ENCODE measurements around the gene JCAD.

Gene JCAD

DNA sequence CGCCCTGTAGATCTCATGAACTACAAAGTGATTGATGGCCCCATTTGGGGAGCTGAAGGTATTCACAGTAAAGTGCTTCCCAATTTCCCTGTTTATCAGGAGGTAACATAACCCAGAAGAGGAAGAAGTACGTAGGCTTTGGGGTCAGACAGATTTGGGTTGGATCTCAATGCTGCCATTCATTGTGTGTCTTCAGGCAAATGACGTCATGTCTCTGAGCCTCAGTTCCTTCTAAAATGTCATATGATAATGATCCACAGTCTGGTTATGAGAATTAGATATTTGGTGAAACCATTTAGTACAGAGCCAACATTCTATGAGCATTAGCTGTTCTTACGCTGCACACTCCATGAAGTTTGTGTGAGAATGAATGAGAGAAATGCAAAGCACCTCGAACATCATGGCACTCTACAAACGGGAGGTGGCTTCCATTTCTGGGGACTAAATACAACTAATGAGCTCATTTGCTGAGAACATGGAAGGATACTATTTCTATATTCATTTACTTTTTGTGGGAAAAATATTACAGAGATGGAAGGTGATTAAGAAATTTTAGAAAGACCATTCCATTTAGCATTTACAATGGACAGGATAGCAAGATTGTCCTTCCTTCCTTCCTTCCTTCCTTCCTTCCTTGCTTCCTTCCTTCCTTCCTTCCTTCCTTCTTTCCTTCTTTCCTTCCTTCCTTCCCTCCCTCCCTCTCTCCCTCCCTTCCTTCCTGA, 13.8 kb upstream of the JCAD start:
- DNase-seq (ENCODE audit: low read depth in 2 of 2) = no peak

DNA sequence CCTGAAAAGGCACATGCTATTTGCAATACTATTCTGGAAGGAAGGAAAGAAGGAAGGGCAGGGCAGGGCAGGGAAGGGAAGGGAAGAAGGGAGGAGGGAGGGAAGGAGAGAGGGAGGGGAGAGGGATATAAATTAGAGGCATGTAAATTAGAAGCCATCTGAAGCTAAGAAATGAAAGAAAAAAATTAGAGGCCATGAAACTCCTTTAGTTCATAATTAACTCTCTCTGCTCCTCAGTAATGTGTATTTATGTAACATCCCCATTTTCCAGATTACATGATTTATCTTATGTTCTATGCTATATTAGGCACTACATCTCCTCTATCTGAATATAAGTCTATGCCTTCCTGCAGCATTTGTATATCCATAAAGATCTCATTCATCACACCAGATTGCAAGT, 12.7 kb upstream of the JCAD start:
- no peak for DNase-seq (ENCODE audit: low read depth in 2 of 2)

DNA sequence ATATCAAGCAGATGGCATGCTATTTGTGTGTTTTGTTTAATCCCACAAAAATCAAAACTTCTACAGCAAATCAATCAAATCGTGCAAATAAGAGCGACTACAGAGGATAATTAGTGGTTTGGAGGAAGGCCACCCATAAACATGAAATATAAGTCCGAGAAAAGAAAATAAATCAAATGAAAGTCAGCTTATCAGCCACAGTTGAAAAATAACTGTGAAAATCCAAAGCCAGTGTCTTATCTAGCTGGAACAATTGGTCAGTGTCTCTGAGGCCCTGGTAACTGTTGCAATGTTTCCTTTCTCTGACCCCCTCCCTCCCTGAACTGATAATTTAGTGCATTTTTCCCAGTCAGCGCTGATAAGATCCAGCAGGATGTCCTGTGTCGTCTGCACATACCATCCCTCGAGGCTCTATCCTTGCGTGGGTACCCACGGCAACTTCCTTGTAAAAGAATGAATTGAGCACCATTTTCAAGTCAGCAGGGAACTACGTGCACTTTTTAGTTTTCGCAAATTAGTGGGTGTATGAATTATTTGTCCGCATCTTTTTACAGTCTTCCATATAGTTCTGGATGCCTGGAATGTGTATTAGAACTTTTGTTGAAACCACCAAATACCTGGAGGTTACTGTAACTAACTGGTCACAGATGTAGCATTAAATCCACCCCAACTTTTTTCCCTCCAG, 10.8 kb upstream of the JCAD start:
- DNase-seq (ENCODE audit: low read depth in 2 of 2) = no peak

DNA sequence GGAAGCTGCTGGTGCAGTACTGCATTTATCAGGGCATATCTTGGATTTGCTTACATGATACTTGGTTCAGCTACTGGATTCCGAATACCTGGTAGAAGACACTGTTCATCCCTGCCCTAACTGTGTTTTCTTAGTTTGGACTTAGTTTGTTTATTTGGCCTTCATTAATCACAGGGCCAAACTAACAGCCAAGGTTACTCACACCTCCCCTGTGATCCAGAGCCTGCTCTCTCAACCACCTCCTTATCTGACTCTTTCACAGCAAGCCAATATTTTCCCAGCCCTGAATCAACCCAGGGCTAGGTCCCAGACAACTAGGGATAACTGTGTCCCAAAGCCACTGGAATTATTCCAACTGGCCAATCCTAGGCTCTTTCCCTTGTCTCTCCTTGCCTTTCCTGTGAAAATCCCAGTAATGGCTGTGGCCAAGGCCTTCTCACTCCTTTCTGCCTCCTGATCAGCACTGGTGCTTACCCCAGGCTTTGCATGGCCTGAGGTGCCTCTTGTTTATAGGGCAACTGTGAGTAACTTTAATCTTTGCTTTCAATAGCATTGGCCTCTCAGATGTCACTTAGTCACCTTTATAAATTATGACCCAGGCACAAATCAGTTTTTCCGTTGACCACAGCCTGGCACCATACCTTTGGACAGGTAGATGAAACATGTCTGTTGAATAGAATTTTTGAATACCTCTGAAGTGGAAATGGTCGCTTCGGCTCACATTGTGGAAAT, 9.3 kb upstream of the JCAD start:
- DNase-seq (ENCODE audit: low read depth in 2 of 2) = no peak

DNA sequence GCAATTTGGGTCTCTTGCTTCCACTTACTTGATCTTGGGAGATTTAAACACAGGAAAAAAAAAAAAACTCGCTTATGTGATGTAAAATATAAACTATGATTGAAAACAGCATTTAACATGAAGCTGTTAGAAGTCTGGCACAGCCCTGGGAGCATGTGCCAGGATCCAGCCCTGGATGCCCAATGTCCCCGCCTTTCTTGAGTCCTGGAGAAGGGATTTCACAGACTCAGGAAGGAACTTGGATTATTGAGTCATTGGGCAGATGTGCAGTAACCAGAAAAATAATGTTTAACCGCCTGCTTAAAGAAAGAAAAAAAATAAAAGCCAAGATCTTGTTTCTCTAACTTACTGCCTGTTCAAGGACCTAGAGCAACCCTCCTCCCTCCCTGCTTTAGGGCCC, 3.7 kb upstream of the JCAD start:
- DNase-seq (ENCODE audit: low read depth in 2 of 2) = no peak

DNA sequence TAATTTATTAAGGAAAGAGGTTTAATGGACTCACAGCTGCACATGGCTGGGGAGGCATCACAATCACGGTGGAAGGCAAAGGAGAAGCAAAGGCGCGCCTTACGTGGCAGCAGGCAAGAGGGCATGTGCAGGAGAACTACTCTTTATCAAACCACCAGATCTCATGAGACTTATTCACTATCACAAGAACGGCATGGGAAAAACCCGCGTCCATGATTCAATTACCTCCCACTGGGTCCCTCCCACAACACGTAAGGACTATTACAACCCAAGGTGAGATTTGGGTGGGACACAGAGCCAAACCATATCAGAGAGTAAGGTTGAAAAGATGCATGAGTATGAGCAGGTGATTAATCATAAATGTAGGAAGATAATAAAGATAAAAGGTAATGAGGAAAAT, 3.2 kb upstream of the JCAD start:
- no peak for DNase-seq (ENCODE audit: low read depth in 2 of 2)

DNA sequence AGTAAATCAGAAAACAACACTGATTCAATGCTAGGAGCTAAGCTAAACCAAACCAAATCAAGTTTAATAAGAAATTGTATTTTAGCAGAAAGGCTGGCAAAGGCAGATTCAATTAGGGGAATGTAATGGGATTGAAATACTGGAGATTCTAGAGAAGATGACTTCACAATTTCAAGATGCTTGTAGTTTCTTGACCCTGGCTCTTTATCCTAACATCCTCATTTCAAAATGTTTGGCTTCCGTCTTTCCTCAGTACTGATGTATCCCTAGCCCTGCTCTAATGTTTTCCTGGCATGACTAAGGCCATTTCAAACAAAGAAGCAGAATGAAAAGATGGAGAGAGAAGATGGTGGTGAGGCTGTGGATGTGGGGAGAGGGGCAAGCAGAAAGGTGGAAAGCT, 2.7 kb upstream of the JCAD start:
- DNase-seq (ENCODE audit: low read depth in 2 of 2) = no peak

DNA sequence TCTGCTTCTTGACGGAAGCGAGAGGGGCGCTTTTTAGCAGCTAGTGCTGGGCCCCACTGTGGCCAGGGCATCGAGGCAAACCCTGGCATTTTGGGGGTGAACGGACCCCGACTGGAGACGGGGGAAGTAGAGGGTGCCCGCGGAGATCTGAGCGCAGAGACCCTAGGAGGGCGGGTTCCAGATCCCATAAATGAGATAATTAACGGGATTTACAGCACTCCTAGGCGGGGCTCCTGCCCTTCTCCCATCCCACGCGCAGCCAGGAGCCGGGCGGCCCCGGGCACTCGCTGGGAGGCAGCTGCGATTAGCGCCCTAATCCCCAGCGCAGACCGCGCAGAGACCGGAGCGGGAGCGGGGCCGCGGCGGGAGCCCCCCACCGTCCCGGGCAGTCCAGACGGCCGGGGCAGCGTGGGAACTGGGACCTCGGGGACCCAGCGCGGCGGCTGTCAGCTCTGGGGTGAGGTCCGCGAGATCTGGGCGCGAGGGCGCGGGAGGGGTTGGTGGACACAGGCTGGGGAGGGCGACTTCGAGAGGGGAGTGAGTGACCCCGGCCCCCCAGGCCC, 735 bp downstream of the JCAD start:
- no peak for DNase-seq (ENCODE audit: low read depth in 2 of 2)

DNA sequence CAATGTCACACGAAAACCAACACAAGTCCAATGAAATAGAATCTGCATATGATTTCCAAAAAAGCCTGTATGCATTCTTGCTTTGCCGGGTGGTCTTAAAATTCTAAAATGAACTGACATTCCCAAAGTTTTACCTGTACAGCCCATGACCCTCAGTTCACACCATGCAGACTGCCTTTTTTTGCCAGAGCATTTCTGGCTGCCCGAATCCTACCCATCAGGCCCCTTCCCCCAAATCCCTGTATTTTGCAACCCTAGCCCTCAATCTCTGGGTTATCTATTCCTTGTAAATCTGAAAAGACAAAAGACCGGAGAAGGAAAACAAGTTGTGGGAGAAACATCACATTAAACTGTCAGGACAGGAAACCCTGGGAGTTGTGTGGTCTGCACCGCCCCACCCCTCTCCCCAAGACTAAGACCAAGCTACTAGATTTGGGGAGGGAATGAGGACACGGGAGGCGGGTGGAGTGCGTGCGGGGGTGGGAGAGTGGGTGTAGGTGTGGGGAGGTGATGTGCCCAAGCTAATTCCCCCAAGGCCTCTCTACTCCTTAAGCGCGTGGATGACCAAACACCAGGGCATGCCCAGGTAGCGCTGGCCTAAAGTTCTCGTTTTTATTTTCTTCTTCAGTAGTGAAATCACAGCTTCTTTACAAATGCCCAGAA, 1.4 kb downstream of the JCAD start:
- no peak for DNase-seq (ENCODE audit: low read depth in 2 of 2)

DNA sequence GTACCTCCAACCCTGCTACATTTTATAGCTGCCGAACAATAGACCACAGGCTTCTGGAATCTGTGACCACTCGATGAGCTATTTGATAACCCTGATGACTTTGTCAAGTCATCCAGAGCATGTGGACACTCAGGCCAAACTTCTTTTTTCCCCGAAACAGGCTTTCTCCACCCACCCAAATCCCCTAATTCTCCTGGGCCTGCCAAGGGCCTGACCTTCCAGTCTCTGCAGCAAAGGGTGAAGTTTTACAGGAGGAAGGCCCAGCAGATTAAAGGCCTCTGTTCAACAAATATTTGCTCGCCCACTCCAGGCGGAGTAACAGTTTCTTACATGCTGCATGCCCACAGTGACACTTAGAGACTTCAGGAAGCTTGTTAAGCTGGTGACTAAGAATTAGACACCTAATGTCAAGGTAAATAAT, 2.0 kb downstream of the JCAD start:
- no peak for DNase-seq (ENCODE audit: low read depth in 2 of 2)

DNA sequence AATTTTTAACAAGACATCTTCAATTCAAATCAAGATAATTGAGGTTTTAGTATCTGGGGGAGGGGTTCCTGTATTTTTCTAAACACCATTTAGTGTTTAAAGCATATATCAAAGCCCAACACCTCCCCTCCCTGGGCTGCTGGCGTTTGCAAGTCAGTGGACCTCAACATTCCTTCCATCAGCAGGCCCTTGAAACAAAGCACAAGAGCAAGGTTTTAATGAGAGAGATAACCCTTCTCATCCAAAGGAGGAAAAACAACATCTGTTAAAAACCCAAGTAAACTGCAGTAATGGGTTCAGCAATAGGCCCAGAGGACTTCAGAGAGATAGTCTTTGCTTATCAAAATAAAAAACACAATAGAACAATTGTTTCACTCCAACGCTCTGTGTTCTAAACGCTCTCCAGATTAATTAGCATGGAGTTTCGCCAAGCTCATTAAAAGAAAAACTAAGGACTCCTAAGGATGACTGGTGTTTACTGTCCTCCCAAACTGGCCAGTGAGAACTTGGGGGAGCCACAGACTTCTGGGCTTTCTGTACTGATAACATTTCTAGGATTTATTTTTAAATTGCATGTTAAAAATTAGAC, 2.5 kb downstream of the JCAD start:
- DNase-seq (ENCODE audit: low read depth in 2 of 2) = no peak

DNA sequence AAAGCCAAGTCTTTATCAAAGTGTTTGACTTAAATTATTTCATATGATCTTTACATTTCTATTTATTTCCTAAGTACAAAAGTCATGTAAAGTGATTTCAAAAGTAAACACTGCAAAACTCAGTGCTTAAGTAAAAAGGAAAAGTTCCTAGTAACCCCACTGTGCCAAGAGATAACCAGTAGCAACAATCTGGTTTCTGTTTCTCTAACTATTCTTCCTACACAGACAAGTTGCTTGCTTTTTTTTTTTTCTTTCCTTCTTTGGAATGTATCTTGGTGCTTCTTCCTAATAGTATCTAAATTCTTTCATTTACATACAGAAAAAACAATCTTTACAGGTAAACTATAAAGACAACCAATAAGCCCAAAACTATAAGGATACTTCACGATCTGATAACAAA, 3.1 kb downstream of the JCAD start:
- no peak for DNase-seq (ENCODE audit: low read depth in 2 of 2)

DNA sequence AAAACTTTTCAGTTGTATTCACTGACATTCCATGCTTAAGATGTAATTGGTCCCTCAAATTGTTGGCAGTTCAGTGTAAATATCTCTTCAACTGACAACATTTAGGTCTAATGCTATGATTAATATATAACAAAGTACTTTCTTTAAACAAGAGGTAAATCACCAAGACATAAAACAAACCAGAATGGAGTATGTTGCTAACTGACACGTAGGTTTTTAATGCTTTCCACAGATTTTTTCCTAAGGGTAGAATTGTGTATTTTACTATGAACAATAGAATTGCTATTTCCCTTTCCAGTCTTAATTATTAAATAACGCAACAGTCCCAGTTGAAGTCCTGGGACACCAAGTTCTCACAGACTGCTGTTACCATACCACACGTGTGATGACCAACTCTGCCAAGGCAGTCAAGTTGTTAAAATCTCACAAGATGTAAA, 4.1 kb downstream of the JCAD start:
- no peak for DNase-seq (ENCODE audit: low read depth in 2 of 2)

DNA sequence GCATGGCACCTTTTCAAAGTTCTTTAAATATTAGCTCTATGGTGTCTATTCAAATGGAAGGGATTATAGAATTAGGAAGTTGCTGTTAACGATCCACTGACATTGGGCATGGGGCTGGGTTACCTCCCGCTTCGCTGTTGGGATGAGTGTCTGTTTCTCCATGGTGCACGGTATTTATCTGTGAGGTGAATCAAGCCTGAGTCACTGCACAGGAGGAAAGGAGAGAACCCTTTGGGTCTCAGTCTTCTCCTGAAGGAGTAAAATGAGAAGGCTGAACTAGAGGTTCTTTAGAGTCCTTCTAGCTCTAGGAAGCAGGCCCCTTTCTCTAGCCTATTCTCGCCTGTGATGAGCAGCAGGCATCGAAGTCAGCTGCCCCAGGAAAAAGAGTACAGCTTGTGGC, 7.3 kb downstream of the JCAD start:
- DNase-seq (ENCODE audit: low read depth in 2 of 2) = no peak

DNA sequence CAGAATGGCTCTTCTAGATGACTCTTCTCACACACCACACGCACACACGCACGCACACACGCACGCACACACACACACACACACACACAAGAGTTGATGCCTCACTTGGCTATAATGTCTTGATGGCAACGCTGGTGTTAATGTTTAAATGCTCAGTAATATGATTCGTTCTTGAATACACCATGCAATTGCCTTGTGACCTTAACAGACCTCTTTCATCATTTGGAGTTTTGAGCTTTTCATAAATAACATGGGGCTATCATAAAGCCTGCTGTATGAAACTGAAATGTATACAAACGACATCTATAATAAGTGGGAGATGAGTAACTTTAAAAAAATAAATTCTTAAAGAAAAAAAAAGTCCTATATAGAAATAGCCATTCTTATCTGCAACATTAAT, 8.2 kb downstream of the JCAD start:
- no peak for DNase-seq (ENCODE audit: low read depth in 2 of 2)

DNA sequence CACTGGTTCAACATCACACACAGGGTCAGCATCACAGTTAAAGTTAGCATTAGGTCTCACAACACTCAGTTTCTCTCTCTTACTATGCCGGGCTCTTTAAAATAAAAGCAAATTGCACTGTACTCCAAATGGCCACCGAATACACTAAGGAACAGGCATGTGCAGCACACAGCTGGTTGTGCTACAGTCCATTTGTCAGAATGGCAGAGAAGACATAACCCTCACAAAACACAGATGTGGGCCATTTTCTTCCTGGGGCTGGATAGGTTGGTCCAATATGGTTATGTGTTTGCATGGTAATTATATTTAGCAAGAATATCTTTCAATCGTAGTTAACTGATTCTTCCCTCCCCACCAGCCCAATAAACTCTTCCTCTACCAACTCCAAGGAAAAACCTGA, 9.0 kb downstream of the JCAD start:
- no peak for DNase-seq (ENCODE audit: low read depth in 2 of 2)

DNA sequence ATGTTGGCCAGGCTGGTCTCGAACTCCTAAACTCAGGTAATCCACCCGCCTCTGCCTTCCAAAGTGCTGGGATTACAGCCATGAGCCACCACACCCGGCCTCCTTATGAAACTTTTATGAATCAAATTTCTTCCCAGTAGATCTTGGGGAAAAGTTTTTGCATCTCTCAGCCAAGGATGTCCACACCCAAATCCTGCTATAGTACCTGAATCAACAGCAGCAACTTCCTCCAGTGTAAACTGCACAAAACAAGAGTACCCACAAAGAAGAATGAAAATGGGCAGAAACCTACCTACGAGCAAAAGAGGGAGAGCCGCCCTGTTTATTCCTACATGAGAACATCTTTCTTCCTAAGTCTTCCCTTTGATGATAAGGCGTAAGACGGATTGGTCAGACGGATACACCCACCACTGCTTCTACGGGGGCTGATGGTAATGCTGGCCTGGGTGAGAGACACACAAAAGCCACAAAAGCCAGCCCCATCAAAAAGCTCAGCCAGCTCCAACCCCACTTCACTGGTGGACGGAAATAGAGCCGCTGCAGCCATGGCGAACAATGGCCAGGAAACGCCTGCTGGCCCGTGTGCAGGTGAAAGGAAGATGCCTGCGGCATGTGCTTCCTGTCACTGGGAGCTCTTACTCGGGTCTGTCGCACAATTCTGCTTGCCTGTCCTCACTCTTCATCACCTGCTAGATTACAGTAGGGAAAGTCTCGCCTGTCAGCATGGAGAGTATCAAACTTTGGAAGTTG, 10.4 kb downstream of the JCAD start:
- DNase-seq (ENCODE audit: low read depth in 2 of 2) = no peak

DNA sequence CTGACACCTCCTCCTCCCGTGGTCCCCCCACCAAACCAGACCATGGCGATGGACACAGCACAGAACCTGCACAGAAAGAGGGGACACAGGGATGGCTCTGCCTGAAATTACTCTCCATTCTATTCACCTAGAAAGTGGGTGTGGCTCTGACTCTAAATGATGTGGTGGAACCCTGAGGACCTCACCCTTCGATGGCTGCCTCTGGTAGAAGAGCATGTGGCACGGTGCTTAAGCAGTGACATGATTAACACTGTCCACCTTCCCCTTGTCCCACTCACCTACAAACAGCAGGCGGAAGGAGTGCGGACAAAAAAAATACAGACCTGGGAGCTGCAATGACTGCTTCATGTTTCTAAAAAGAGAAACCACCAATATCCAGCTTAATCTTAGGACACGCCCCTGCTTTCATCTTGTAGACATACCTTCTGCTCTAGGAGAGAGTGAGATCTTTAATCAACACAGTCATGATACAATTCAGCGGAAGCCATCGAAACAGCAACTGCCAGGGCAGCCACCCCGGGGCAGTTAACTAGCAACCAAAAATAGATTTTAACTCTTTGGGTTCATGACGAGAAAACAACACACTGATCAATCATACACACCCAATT, 11.4 kb downstream of the JCAD start:
- no peak for DNase-seq (ENCODE audit: low read depth in 2 of 2)

DNA sequence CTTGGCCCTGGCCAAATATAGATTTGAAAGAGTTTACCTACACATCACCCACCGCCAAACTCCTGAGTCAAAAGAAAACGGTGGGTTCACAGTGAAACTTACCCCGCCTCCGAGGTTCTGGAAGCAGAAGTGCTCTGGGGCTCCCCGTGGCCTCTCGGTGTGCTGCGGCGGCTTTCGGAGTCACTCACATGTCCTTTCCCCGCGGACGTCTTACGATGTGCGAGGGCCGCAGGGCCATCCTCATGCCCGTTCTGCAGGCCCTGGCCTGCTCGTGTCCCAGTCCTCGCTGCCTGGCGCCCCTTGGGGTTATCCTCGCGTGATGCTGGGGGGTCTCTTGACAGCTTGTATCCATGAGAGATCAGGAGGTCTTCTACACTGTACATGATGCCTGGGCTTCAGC, 12.0 kb downstream of the JCAD start:
- DNase-seq (ENCODE audit: low read depth in 2 of 2) = no peak

DNA sequence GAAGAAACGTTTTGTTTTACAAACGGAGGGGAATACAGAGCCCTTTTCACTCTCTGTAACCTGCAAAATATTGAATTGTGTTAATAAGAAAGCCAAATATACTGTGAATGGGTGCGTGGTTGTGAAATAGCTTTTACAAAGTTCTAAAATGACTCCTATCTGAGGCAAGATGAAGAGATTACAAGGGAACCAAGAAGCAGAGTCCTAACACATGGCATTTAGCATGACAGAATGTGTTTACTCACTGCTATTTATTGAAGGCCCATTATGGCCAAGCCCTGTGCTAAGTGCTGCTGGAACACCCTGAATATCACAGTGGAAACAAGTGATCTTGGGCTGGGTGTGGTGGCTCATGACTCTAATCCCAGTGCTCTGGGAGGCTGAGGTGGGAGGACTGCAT, 12.9 kb downstream of the JCAD start:
- DNase-seq (ENCODE audit: low read depth in 2 of 2) = no peak

DNA sequence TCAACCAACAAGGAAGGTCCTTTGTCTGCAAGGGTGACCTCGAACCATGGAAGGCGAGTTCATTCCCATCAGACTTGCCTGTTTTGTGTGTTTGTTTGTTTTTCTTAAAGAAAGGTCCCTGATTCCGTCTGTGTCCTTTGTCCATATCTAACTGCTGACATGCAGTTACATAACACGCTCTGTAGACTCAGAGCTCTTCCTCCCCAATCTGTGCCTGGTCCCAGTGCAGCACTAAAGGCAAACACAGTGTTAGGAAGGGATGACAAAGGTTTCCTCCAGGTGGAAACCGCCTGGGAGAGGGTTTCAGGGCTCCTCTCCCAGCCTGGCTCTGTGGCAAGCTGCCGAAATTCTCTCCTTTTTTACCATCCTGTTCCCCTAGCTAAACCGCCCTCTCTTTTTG, 13.4 kb downstream of the JCAD start:
- DNase-seq (ENCODE audit: low read depth in 2 of 2) = no peak
